ENCODE measurements around the gene DHX57. TPM values are rescaled to one million over a fixed set of nuclear protein-coding genes. Genes with fewer than 3 reads are reported as not detected.
"Not testable (repeated sequence)": the region's sequence is repeated elsewhere in the genome, so short reads cannot be mapped to it uniquely, and the experiment has no call there.

The DHX57 gene
- total RNA-seq, 1 donor from 2014 or later: 11.0 TPM

- no peak for DNase-seq (ENCODE audit: low read depth)
- H3K4me3 ChIP-seq (ENCODE audit: low read depth, low read length): no peak overlapping the region
- TF ChIP-seq, protein P1, sequence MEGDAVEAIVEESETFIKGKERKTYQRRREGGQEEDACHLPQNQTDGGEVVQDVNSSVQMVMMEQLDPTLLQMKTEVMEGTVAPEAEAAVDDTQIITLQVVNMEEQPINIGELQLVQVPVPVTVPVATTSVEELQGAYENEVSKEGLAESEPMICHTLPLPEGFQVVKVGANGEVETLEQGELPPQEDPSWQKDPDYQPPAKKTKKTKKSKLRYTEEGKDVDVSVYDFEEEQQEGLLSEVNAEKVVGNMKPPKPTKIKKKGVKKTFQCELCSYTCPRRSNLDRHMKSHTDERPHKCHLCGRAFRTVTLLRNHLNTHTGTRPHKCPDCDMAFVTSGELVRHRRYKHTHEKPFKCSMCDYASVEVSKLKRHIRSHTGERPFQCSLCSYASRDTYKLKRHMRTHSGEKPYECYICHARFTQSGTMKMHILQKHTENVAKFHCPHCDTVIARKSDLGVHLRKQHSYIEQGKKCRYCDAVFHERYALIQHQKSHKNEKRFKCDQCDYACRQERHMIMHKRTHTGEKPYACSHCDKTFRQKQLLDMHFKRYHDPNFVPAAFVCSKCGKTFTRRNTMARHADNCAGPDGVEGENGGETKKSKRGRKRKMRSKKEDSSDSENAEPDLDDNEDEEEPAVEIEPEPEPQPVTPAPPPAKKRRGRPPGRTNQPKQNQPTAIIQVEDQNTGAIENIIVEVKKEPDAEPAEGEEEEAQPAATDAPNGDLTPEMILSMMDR (conservative IDR thresholded peaks at IDR 0.05; ENCODE audit: low read depth, low read length): no peak
Measured at GRCh38 chr2:38775097-38775920, 100.4 kb downstream of the DHX57 start.

DNA sequence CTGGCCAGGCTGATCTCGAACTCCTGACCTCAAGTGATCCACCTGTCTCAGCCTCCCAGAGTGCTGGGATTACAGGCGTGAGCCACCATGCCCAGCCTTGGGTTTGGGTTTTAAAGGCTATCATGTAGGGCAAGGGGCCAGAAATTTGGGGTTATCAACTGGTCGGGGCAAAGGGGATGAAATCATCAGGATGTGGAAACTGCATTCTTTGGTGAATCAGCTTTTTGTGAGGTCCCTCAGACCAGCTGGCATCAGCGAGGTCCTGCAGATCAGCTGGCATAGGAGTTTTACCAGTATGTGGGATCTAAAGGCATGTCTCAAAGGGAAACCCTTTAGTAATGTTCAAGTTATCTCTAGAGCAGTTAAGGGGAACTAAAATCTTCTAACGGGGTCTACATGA lies 104.1 kb downstream of the DHX57 start:
- TF ChIP-seq, protein P1 (conservative IDR thresholded peaks at IDR 0.05; ENCODE audit: low read depth, low read length): no peak
- H3K4me3 ChIP-seq (ENCODE audit: low read depth, low read length): no peak overlapping the region
- DNase-seq (ENCODE audit: low read depth): no peak

DNA sequence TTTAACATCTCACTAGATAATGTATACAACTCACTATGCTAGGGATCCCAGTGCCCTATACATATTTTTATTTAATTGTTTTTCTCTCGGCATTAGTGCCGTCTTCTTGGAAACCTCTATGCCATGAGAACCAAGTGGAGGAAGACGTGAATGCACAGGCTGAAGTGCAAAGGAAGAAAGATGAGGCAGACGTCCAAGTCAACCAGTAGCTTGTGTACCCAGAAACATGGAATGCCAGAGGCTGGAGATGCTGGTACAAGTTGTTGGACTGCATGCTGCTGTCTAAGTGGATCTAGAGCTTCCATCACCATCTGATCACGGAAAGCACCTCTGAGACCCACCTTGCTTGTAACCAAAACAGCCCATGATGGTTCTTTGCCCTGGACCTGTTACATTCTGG lies 110.2 kb downstream of the DHX57 start:
- DNase-seq (ENCODE audit: low read depth): no peak

DNA sequence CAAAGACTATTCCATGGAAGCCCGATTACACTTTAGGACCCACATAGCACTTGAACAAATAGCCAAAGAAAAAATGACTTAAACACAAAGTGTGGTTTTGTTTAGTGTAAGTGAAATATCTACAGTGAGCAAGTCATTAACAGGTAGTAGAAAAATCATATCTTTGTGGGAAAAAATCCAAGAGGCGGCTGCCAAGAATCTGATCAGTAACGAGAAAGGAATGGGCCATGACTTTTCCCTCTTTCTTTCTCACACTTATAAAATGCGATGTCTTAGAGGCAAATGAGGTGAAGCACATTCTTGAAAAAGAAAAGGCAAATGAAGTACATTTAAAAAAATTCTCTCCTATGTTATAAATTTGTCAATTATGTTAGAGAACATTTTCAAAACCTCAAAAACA lies 110.6 kb downstream of the DHX57 start:
- no peak overlapping the region for H3K4me3 ChIP-seq (ENCODE audit: low read depth, low read length)
- no peak for DNase-seq (ENCODE audit: low read depth)
- TF ChIP-seq, protein P1 (conservative IDR thresholded peaks at IDR 0.05; ENCODE audit: low read depth, low read length): no peak

More for the DNA sequence above, 110.2 kb downstream of the DHX57 start:
- TF ChIP-seq, protein P1 (conservative IDR thresholded peaks at IDR 0.05; ENCODE audit: low read depth, low read length): no peak
- H3K4me3 ChIP-seq (ENCODE audit: low read depth, low read length): no peak overlapping the region

DNA sequence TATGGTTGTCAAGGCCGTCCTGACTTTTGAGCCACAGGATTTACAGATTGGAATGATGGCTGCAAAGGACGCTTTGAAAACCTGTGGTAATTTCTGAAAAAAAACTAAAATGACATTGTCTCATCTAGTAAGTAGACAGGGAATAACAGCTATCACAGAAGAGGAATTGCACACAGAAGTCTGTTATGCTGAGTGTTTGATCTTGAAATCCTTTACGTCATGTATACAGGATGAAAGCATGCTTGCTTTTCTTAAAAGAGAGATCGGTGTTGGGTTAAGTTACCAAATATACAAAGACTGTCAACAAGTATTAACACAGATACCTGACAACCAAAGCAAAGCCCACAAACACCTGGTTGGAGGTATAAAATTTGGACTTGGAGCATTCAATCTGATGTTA lies 112.0 kb downstream of the DHX57 start:
- TF ChIP-seq, protein P1 (conservative IDR thresholded peaks at IDR 0.05; ENCODE audit: low read depth, low read length): no peak
- DNase-seq (ENCODE audit: low read depth): no peak
- no peak overlapping the region for H3K4me3 ChIP-seq (ENCODE audit: low read depth, low read length)

- no peak overlapping the region for H3K4me3 ChIP-seq (ENCODE audit: low read depth, low read length)
- TF ChIP-seq, protein P1 (conservative IDR thresholded peaks at IDR 0.05; ENCODE audit: low read depth, low read length): no peak
- DNase-seq (ENCODE audit: low read depth): no peak
Measured at GRCh38 chr2:38763228-38763627, 112.5 kb downstream of the DHX57 start.

GRCh38 chr2:38755891-38756290 lies 119.8 kb downstream of the DHX57 start:
- DNase-seq (ENCODE audit: low read depth): not testable (repeated sequence)

More at GRCh38 chr2:38755891-38756290, 119.8 kb downstream of the DHX57 start:
- not testable (repeated sequence) for H3K4me3 ChIP-seq (ENCODE audit: low read depth, low read length)
